Karpas-422 (cell line): ENCODE results near the gene DIS3L. TPM values are rescaled to one million over a fixed set of nuclear protein-coding genes. Genes with fewer than 3 reads are reported as not detected.

ENCODE experiments used
- DNase-seq: peaks from one replicate; pipeline ENCODE4 v3.0.0-alpha.2; 2015
- H2AFZ ChIP-seq: fragments of 200-600 bp; sonication (generic); 2 replicates; pipeline ENCODE4 v1.6.1; 2014; ENCODE audit warnings: antibody characterized with exemption, low read length, mixed read lengths
- H3K27ac ChIP-seq: fragments of 200-600 bp; sonication (generic); 2 replicates; pipeline ENCODE4 v1.5.1; 2014; ENCODE audit warnings: mild to moderate bottlenecking, low read length, moderate library complexity
- H3K27me3 ChIP-seq: fragments of 200-600 bp; sonication (generic); 2 replicates; pipeline ENCODE4 v1.6.1; 2014; ENCODE audit warnings: low read length, mixed read lengths
- H3K36me3 ChIP-seq: fragments of 200-600 bp; sonication (generic); 2 replicates; pipeline ENCODE4 v1.6.1; 2014; ENCODE audit warnings: low read length, mixed read lengths; ENCODE audit not compliant: insufficient read depth
- H3K4me1 ChIP-seq: fragments of 200-600 bp; sonication (generic); 2 replicates; pipeline ENCODE4 v1.6.1; 2014; ENCODE audit warnings: mild to moderate bottlenecking, low read length, mixed read lengths
- H3K4me2 ChIP-seq: fragments of 200-600 bp; sonication (generic); 2 replicates; pipeline ENCODE4 v1.6.1; 2014; ENCODE audit warnings: low read length, low read depth, mild to moderate bottlenecking; ENCODE audit not compliant: poor library complexity, severe bottlenecking
- H3K4me3 ChIP-seq: fragments of 200-600 bp; sonication (generic); 2 replicates; pipeline ENCODE4 v1.5.1; 2014; ENCODE audit warnings: mild to moderate bottlenecking, antibody characterized with exemption, low read length, mixed read lengths
- H3K79me2 ChIP-seq: fragments of 200-600 bp; sonication (generic); 2 replicates; pipeline ENCODE4 v1.6.1; 2014; ENCODE audit warnings: mild to moderate bottlenecking, low read length, mixed read lengths
- H3K9ac ChIP-seq: fragments of 200-600 bp; sonication (generic); 2 replicates; pipeline ENCODE4 v1.6.0; 2014; ENCODE audit warnings: low read length
- H3K9me2 ChIP-seq: fragments of 200-600 bp; sonication (generic), shearing (Covaris generic); replicated peaks from 2 replicates; pipeline ENCODE4 v1.6.0; 2014; ENCODE audit warnings: mild to moderate bottlenecking, low read length, moderate library complexity; ENCODE audit not compliant: insufficient read depth
- H3K9me3 ChIP-seq: fragments of 300-700, 200-600 bp; sonication (generic); 2 replicates; pipeline ENCODE4 v1.6.1; 2014; ENCODE audit warnings: low read length, mixed read lengths
- H4K20me1 ChIP-seq: fragments of 200-600 bp; sonication (generic); 2 replicates; pipeline ENCODE4 v1.6.1; 2014; ENCODE audit warnings: mild to moderate bottlenecking, antibody characterized with exemption, low read length, low read depth; ENCODE audit not compliant: insufficient read depth
- total RNA-seq: library from RNA; depleted of rRNA; stranded (reverse); fragments of >200 nt; shearing (Covaris generic); gene quantifications from 2 replicates; pipeline ENCODE4 v1.2.3, GENCODE V29; 2014; ENCODE audit warnings: low replicate concordance

The DIS3L gene
- total RNA-seq, 1 experiment from 2014 or later, result 40.2 TPM

DNA sequence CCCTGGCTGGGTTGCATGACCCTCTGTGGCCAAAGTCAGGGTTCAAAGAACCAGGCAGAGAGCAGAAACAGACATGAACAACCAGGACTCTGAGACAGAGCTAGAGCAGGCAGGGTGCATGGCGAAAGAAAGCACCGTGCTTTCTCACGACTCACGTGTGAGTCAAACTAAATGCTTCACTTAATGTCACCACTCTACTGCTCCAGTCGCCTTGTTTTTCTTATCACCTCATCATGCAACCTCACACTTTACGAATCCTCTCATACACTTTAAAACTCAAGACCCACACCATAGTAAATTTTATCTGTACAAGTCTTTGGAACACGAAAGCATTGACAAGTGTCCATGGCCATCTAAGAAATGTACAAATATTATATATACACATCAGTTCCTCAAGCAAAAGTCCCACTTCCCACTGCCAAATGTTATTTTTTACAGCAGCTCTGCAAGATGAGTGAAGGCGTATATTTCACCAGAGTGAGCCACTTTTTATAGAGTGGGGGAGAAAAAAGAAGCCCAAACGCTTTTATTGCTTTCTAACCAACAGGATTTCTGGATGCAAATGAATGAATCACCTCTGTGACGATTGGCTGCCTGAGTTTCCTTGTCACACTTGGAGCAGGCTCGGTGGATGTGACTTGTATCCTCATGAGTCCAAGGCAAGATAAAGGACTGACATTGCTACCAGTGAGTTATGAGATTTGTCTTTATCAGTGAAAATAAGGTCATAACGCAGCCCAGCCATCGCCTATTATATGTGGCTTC is 23.9 kb upstream of the DIS3L start:
- peak; percentile 48 for DNase-seq
- H2AFZ ChIP-seq, result no peak overlapping the region
- peaks cover 9% of the 10 kb centered on the region; the same call in 1 of the 2 replicates for H3K4me1 ChIP-seq
- no peak overlapping the region for H3K27ac ChIP-seq
- no peaks in the 10 kb centered on the region for H3K9me3 ChIP-seq
- H3K79me2 ChIP-seq, result no peaks in the 10 kb centered on the region
- no peak overlapping the region for H3K4me3 ChIP-seq
- H3K9ac ChIP-seq, result no peak overlapping the region
- H3K9me2 ChIP-seq, result no peaks in the 10 kb centered on the region
- no peaks in the 10 kb centered on the region for H3K27me3 ChIP-seq
- H4K20me1 ChIP-seq, result no peaks in the 10 kb centered on the region
- no peak overlapping the region for H3K4me2 ChIP-seq
- no peaks in the 10 kb centered on the region for H3K36me3 ChIP-seq

DNA sequence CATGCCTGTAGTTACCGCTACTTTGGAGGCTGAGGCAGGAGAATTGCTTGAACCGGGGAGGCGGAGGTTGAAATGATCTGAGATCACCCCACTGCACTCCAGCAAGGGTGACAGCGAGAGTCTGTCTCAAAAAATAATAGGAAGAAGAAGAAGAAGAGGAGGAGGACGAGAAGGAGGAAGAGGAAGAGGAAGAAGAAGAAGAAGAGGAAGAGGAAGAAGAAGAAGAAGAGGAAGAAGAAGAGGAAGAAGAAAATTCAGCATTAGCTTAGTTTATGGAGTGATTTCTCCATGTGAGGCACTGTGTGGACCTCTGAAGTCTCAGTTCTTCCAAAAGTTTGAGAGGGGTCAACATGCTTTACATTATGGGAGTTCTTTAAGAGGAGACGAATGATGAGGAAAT is 22.4 kb upstream of the DIS3L start:
- no peaks in the 10 kb centered on the region for H3K27me3 ChIP-seq
- no peak overlapping the region for H3K27ac ChIP-seq
- no peak overlapping the region for H3K9ac ChIP-seq
- no peak overlapping the region for H3K4me2 ChIP-seq
- H3K36me3 ChIP-seq, result no peaks in the 10 kb centered on the region
- peaks cover 9% of the 10 kb centered on the region; the same call in 1 of the 2 replicates for H3K4me1 ChIP-seq
- no peak for DNase-seq
- H3K9me2 ChIP-seq, result no peaks in the 10 kb centered on the region
- H2AFZ ChIP-seq, result no peak overlapping the region
- no peaks in the 10 kb centered on the region for H3K9me3 ChIP-seq
- H3K4me3 ChIP-seq, result no peak overlapping the region
- no peaks in the 10 kb centered on the region for H3K79me2 ChIP-seq
- no peaks in the 10 kb centered on the region for H4K20me1 ChIP-seq

DNA sequence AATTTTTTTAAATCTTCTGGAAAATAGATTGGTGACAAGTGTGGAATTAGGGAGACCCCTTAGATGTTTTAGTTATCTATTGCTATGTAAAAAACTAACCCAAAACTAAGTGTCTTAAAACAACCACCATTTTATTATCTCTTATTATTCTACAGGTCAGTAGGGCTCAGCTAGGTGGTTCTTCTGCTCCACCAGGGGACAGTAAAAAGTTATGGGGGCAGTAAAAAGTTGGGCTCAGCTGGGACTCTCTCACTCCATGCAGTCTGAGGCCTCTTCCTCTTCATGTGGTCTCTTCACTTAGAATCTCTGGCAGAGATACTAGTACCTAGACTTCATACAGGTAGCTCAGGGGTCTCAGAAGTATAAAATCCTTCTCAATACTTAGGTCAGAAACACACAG is 18.0 kb upstream of the DIS3L start:
- Histone ChIP-seq H4K20me1 (no peaks in the 10 kb centered on the region), H3K9me2 (no peaks in the 10 kb centered on the region), H3K4me2 (no peak overlapping the region), H2AFZ (no peak overlapping the region), H3K27me3 (no peaks in the 10 kb centered on the region), H3K4me3 (no peak overlapping the region), H3K9me3 (no peaks in the 10 kb centered on the region), H3K36me3 (no peaks in the 10 kb centered on the region), H3K4me1 (peaks cover 3% of the 10 kb centered on the region; the same call in 1 of the 2 replicates), H3K9ac (no peak overlapping the region), H3K27ac (no peak overlapping the region), H3K79me2 (no peaks in the 10 kb centered on the region)
- no peak for DNase-seq

DNA sequence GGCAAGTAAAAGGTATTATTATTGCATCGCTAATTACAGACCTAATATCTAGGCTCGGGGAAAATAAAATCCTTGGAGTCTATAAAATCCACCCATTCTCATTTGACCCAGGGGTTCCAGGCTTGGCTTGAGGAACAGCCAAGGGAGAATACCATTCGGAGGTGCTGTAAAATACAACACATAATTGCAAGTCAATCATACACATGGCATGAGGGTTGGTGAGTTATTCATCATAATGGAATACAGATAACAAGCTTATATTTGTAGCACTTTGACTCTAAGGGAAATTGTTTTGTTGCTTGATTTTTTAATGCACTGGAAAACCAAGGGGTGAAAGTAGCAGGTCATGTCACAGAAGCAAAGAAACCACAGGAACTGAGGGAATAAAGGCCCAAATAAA is 16.8 kb upstream of the DIS3L start:
- H3K9me3 ChIP-seq, result no peaks in the 10 kb centered on the region
- no peaks in the 10 kb centered on the region for H3K9me2 ChIP-seq
- no peaks in the 10 kb centered on the region for H4K20me1 ChIP-seq
- H3K9ac ChIP-seq, result no peak overlapping the region
- DNase-seq, result no peak
- no peak overlapping the region for H2AFZ ChIP-seq
- no peak overlapping the region for H3K27ac ChIP-seq
- H3K36me3 ChIP-seq, result no peaks in the 10 kb centered on the region
- no peaks in the 10 kb centered on the region for H3K4me1 ChIP-seq
- H3K4me3 ChIP-seq, result no peak overlapping the region
- no peaks in the 10 kb centered on the region for H3K79me2 ChIP-seq
- no peak overlapping the region for H3K4me2 ChIP-seq
- no peaks in the 10 kb centered on the region for H3K27me3 ChIP-seq

DNA sequence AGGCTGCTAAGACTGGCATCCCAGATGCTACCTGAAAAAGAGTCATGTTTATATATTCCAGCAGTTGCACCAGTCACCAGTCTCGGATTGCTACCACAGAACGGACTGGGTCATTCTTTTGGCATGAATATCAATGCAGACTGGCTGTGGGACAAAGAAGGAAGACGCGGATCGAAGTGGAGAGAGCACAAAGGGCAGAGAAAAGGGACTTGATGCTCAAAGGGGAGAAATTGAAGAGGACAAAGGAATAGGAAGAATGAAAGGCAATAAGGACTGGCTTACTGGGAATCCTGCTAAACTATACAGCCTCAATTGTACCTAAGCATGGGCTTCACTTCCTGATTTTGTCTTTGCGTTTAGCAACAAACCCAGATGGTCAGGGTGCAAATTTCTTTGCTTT is 15.3 kb upstream of the DIS3L start:
- H3K9me3 ChIP-seq, result no peaks in the 10 kb centered on the region
- H3K27me3 ChIP-seq, result no peaks in the 10 kb centered on the region
- no peaks in the 10 kb centered on the region for H4K20me1 ChIP-seq
- no peak overlapping the region for H3K4me3 ChIP-seq
- H3K4me1 ChIP-seq, result no peaks in the 10 kb centered on the region
- no peak overlapping the region for H3K27ac ChIP-seq
- no peak overlapping the region for H2AFZ ChIP-seq
- H3K9ac ChIP-seq, result no peak overlapping the region
- no peaks in the 10 kb centered on the region for H3K79me2 ChIP-seq
- no peaks in the 10 kb centered on the region for H3K9me2 ChIP-seq
- no peaks in the 10 kb centered on the region for H3K36me3 ChIP-seq
- no peak overlapping the region for H3K4me2 ChIP-seq
- DNase-seq, result no peak

DNA sequence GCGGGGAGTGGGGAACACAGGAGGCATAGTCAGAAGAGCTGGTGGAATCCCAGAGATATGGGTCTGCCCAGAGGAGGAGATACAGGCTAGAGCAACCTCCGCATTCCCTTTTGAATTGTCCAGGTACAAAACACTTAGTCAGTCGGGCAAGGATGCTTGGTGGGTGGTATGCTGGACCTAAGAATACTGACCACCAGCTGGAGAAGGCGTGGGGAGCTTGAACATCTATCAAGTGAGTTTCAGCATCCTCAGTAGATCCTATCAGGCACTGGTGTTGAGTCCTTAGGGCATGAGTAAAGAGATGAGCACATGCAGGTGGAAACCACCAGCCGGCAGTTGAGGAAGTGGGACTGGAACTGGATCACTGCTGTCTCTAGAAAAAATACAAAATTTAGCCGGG is 14.7 kb upstream of the DIS3L start:
- H3K27me3 ChIP-seq, result no peaks in the 10 kb centered on the region
- H4K20me1 ChIP-seq, result no peaks in the 10 kb centered on the region
- H3K9ac ChIP-seq, result no peak overlapping the region
- no peak overlapping the region for H2AFZ ChIP-seq
- no peak overlapping the region for H3K4me3 ChIP-seq
- no peaks in the 10 kb centered on the region for H3K9me3 ChIP-seq
- no peaks in the 10 kb centered on the region for H3K9me2 ChIP-seq
- no peaks in the 10 kb centered on the region for H3K4me1 ChIP-seq
- H3K4me2 ChIP-seq, result no peak overlapping the region
- H3K79me2 ChIP-seq, result no peaks in the 10 kb centered on the region
- no peak for DNase-seq
- H3K36me3 ChIP-seq, result no peaks in the 10 kb centered on the region
- H3K27ac ChIP-seq, result no peak overlapping the region

DNA sequence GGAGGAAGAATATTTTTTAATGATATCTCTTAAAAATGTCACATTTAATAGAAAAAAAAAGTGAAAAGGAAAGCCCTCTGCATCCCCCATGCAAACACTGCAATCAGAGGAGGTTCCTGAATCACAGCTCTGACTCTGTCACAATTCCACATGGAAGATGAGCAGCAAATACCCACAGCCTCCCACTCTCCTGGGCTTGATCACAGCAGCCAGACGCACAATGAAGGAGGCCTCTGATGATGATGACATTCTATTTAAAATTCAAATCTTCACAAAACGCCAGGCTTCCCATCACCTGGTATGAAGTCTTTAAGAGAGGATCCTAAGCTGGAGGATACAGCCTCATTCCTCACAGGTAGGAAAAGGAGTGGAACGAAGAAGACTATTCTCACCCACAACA is 9.1 kb upstream of the DIS3L start:
- Histone ChIP-seq H4K20me1 (no peaks in the 10 kb centered on the region), H3K9me2 (no peaks in the 10 kb centered on the region), H3K9ac (no peak overlapping the region), H3K27ac (no peak overlapping the region), H3K79me2 (no peaks in the 10 kb centered on the region), H3K4me2 (no peak overlapping the region), H3K9me3 (no peaks in the 10 kb centered on the region), H3K27me3 (no peaks in the 10 kb centered on the region), H3K36me3 (no peaks in the 10 kb centered on the region), H3K4me3 (no peak overlapping the region), H3K4me1 (peaks cover 3% of the 10 kb centered on the region; the same call in 1 of the 2 replicates), H2AFZ (no peak overlapping the region)
- no peak for DNase-seq

DNA sequence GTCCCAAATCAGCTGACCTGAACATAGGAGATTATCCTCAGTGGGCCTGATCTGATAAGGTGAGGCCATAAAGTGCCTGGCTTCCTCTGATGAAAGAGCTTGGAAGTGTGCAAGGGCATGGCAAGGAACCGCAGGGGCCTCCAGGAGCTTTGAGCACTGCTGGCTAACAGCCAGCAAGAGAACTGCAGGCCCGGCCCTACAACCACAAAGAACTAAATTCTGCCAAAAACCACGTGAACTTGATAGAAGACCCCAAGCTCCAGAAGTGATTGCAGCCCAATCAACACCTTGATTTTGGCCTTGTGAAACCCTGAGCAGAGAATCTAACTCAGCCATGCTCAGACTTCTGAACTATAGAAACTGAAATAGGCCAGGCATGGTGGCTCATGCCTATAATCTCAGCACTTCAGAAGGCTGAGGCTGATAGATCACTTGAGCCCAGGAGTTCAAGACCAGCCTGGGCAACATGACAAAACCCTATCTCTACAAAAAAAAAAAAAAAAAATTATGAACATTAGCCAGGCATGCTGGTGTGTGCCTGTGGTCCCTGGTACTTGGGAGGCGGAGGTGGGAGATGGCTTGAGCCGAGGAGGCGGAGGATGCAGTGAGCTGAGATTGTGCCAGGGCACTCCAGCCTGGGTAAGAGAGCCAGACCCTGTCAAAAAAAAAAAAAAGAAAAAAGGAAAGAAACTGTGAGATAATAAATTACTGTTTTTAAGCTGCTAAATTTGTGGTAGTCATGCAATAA is 7.7 kb upstream of the DIS3L start:
- H3K4me3 ChIP-seq, result no peak overlapping the region
- DNase-seq, result no peak

More for the DNA sequence above, 7.7 kb upstream of the DIS3L start:
- Histone ChIP-seq H3K9me3 (no peaks in the 10 kb centered on the region), H2AFZ (no peak overlapping the region), H3K4me2 (no peak overlapping the region), H3K4me1 (peaks cover 3% of the 10 kb centered on the region; the same call in 1 of the 2 replicates), H3K9me2 (no peaks in the 10 kb centered on the region), H4K20me1 (no peaks in the 10 kb centered on the region), H3K27me3 (no peaks in the 10 kb centered on the region), H3K9ac (no peak overlapping the region), H3K36me3 (no peaks in the 10 kb centered on the region), H3K27ac (no peak overlapping the region), H3K79me2 (no peaks in the 10 kb centered on the region)
